A549 (cell line): ENCODE data around the gene MARK3.

Experiments
- CHD4 ChIP-seq: fragments of 200-600 bp; sonication (generic); IDR thresholded peaks from 2 replicates; pipeline ENCODE4 v1.6.1; 2016; ENCODE audit warnings: antibody characterized with exemption, mild to moderate bottlenecking, borderline replicate concordance
- EP300 ChIP-seq, 2 experiments: fragments of >200 bp; sonication (Bioruptor Twin); formaldehyde crosslinking; IDR thresholded peaks; 2 replicates in 1 of 2; 3 replicates in 1 of 2; pipeline ENCODE4 v1.6.1; 2016 to 2017
- MAZ ChIP-seq: fragments of 150-350 bp; IDR thresholded peaks from 2 replicates; pipeline ENCODE4 v1.6.1; 2014; ENCODE audit warnings: antibody characterized with exemption, low read depth, low read length, borderline replicate concordance
- PBX3 ChIP-seq: IDR thresholded peaks from 2 replicates; pipeline ENCODE4 v1.6.1; 2012
- POLR2A ChIP-seq: IDR thresholded peaks from 2 replicates; pipeline ENCODE4 v1.6.1; 2012; ENCODE audit warnings: mild to moderate bottlenecking, low read length
- TF ChIP-seq, protein P1 (sequence below): fragments of 200-600 bp; sonication (generic); IDR thresholded peaks from 2 replicates; pipeline ENCODE4 v1.6.1; 2016; ENCODE audit warnings: antibody characterized with exemption, mild to moderate bottlenecking, moderate library complexity

DNA sequence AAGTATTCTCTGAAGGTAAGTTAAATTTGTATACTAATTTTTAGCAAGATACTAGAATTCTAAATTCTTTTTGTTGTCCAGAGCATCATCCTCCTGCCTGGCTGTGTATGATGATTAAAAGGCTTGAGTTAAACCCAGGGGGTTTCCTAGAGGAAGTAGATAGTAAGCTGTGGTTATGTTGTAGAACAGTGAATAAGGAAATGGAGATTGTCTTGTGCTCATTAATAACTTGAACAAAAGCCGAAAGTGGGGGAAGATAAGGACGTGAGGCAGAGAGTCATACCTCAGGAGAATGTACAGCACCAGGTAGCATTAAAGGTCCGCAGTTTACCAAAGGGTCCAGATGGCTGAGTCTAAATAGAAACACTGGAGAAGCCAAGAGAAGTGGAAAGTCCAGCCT lies 95.4 kb downstream of the MARK3 start:
- TF ChIP-seq PBX3 = no peak
- TF ChIP-seq, protein P1, sequence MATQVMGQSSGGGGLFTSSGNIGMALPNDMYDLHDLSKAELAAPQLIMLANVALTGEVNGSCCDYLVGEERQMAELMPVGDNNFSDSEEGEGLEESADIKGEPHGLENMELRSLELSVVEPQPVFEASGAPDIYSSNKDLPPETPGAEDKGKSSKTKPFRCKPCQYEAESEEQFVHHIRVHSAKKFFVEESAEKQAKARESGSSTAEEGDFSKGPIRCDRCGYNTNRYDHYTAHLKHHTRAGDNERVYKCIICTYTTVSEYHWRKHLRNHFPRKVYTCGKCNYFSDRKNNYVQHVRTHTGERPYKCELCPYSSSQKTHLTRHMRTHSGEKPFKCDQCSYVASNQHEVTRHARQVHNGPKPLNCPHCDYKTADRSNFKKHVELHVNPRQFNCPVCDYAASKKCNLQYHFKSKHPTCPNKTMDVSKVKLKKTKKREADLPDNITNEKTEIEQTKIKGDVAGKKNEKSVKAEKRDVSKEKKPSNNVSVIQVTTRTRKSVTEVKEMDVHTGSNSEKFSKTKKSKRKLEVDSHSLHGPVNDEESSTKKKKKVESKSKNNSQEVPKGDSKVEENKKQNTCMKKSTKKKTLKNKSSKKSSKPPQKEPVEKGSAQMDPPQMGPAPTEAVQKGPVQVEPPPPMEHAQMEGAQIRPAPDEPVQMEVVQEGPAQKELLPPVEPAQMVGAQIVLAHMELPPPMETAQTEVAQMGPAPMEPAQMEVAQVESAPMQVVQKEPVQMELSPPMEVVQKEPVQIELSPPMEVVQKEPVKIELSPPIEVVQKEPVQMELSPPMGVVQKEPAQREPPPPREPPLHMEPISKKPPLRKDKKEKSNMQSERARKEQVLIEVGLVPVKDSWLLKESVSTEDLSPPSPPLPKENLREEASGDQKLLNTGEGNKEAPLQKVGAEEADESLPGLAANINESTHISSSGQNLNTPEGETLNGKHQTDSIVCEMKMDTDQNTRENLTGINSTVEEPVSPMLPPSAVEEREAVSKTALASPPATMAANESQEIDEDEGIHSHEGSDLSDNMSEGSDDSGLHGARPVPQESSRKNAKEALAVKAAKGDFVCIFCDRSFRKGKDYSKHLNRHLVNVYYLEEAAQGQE = no peak
- TF ChIP-seq CHD4 = no peak
- TF ChIP-seq MAZ = no peak
- no peak for TF ChIP-seq POLR2A
- no peak for TF ChIP-seq EP300 (IDR thresholded peaks at IDR 0.05)
